Stimulated activated memory B cell treated with anti-CD40 and anti-IgM and Interleukin-4, amounts not matched to agents 10 μg/mL and 1 μg/mL and 100 μg/mL, for 72 hours (primary cell): ENCODE measurements around the gene SPATA12.

Experiments
- ATAC-seq: fragments of 150-1000 bp; cut with Tn5 transposase; 2 replicates; pipeline ENCODE4 v1.10.0; 2021
- H3K27ac Mint-ChIP-seq: one replicate; pipeline ENCODE4 v1.8.0; 2022; ENCODE audit warnings: mild to moderate bottlenecking, mixed read lengths
- H3K27me3 Mint-ChIP-seq: one replicate; pipeline ENCODE4 v1.8.0; 2022; ENCODE audit warnings: mixed read lengths
- H3K36me3 Mint-ChIP-seq: one replicate; pipeline ENCODE4 v1.8.0; 2022; ENCODE audit warnings: mixed read lengths
- H3K4me1 Mint-ChIP-seq: one replicate; pipeline ENCODE4 v1.8.0; 2022; ENCODE audit warnings: mixed read lengths
- H3K4me3 Mint-ChIP-seq: one replicate; pipeline ENCODE4 v1.8.0; 2022; ENCODE audit warnings: mild to moderate bottlenecking, moderate library complexity, mixed read lengths
- H3K9me3 Mint-ChIP-seq: one replicate; pipeline ENCODE4 v1.8.0; 2022; ENCODE audit warnings: mixed read lengths

SPATA12 gene

GRCh38 chr3:57086201-57086600 lies 25.7 kb downstream of the SPATA12 start:
- Mint-ChIP-seq H3K36me3 (no peaks in the 10 kb centered on the region), H3K27ac (no peak overlapping the region)
- ATAC-seq = no peak

GRCh38 chr3:57087361-57088092 lies 27.1 kb downstream of the SPATA12 start:
- ATAC-seq = no peak
- Mint-ChIP-seq H3K4me3 (no peak overlapping the region), H3K9me3 (no peaks in the 10 kb centered on the region), H3K27me3 (peaks cover 10% of the 10 kb centered on the region), H3K27ac (no peak overlapping the region), H3K4me1 (no peaks in the 10 kb centered on the region), H3K36me3 (no peaks in the 10 kb centered on the region)

More at GRCh38 chr3:57086201-57086600, 25.7 kb downstream of the SPATA12 start:
- H3K27me3 Mint-ChIP-seq = peaks cover 11% of the 10 kb centered on the region
- H3K9me3 Mint-ChIP-seq = no peaks in the 10 kb centered on the region
- no peak overlapping the region for H3K4me3 Mint-ChIP-seq
- H3K4me1 Mint-ChIP-seq = no peaks in the 10 kb centered on the region

DNA sequence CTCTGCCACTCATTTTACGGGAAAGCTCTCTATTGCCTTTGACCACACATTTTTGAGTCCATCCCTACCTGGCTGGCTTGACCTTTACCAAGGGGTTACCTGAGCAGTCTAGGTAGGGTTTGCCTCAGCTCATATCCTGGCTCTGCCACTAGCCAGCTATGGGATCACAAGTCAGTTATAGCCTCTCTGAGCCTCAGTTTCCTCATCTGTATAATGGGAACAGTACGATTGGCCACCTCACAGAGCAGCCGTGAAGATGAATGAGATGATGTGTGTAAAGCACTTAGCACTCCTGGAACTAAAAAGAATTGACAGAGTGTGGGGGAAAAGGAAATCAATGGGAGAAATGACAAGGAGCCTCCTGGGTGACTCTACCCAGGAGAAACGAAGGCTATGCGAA lies 28.0 kb downstream of the SPATA12 start:
- H3K4me3 Mint-ChIP-seq = no peak overlapping the region
- no peaks in the 10 kb centered on the region for H3K36me3 Mint-ChIP-seq
- H3K4me1 Mint-ChIP-seq = no peaks in the 10 kb centered on the region
- ATAC-seq = no peak
- H3K9me3 Mint-ChIP-seq = no peaks in the 10 kb centered on the region
- no peak overlapping the region for H3K27ac Mint-ChIP-seq
- peaks cover 10% of the 10 kb centered on the region for H3K27me3 Mint-ChIP-seq

GRCh38 chr3:57089043-57089442 lies 28.6 kb downstream of the SPATA12 start:
- Mint-ChIP-seq H3K9me3 (no peaks in the 10 kb centered on the region), H3K27me3 (peaks cover 10% of the 10 kb centered on the region), H3K36me3 (no peaks in the 10 kb centered on the region), H3K4me1 (peaks cover 2% of the 10 kb centered on the region), H3K4me3 (no peak overlapping the region), H3K27ac (no peak overlapping the region)
- ATAC-seq = no peak

DNA sequence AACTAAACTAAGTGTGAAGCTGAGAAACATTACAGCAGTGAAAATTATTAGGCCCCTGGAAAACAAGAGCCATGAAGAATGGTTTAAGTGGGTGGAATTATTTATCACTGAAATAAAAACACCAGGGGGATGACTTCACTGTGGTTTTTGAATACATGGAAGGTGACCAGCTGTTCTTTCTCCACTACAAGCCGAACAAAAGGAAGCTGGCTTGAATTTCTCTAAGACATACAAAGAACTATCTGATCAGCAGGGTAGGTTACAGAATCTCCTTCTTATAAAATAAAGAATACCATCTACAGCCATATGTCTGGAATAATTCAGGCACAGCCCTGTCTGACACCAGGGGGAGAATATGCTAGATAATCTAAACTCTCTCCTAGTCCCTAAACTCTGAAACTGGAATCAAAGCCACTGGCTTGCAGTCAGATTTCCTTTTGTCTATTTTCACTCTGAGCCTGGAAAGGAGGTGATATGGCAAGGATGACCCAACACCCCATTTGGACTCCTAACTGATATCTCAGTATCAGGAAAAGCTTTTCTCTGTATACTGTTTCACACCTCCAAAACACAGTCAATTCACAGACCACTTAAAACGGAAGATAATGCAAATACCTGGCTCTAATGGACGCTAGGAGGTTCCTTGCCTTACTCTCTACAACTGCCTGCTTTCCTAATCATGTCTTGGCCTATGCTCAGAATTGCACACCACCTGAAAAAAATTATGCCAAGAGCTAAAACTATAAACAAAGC lies 31.2 kb downstream of the SPATA12 start:
- no peak overlapping the region for H3K27ac Mint-ChIP-seq
- H3K4me3 Mint-ChIP-seq = no peak overlapping the region
- H3K27me3 Mint-ChIP-seq = peaks cover 10% of the 10 kb centered on the region
- no peak for ATAC-seq
- no peaks in the 10 kb centered on the region for H3K9me3 Mint-ChIP-seq
- no peaks in the 10 kb centered on the region for H3K36me3 Mint-ChIP-seq
- H3K4me1 Mint-ChIP-seq = peaks cover 7% of the 10 kb centered on the region

DNA sequence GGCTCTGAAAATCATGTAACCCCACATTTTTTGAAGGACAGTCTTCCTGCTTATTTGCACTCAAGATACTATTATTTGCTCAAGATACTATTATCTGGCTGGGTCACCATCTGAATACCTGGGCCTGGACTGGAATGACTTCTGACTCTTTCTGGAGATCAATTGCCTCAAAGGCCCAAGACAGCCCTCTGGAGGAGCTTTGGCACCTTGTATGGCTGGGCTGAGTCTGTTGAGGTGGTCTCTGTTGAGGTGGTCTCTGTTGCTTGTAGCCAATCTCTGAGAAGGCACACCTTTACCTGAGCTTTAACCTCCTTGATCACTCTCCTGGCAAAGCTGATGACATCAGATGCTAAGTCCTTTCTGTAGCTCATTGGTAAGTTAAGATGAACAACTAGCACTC lies 33.0 kb downstream of the SPATA12 start:
- H3K4me3 Mint-ChIP-seq = no peak overlapping the region
- H3K9me3 Mint-ChIP-seq = no peaks in the 10 kb centered on the region
- H3K27ac Mint-ChIP-seq = no peak overlapping the region
- H3K27me3 Mint-ChIP-seq = peaks cover 10% of the 10 kb centered on the region
- H3K4me1 Mint-ChIP-seq = peaks cover 7% of the 10 kb centered on the region
- H3K36me3 Mint-ChIP-seq = no peaks in the 10 kb centered on the region
- no peak for ATAC-seq

DNA sequence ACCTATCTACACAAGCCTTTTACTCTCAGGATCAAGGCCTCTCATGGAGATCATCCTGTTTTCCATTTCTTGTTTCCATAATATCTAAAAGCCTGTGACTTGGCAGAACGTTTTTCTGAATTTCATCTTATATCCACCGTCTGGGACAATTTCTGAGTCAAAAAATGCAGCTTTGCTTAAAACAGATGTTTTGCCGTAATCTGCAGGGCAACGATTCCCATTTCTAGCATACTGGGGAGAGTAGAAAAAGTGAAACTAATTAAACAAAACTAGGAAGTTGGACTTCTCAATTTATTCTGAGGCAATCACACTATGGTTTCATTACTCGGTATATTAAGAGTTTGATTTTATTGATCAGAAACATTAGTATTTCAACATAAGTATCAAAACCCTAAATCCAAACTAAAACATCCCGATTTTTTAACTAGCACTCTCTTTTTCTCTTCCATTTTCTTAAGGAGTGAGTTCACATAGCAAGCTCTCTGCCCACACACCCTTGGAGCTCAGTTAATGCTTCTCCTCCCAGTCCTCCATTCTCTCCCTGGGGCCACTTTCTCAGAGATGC lies 33.6 kb downstream of the SPATA12 start:
- no peaks in the 10 kb centered on the region for H3K36me3 Mint-ChIP-seq
- peaks cover 7% of the 10 kb centered on the region for H3K4me1 Mint-ChIP-seq
- peaks cover 7% of the 10 kb centered on the region for H3K27me3 Mint-ChIP-seq
- no peak overlapping the region for H3K4me3 Mint-ChIP-seq
- no peak overlapping the region for H3K27ac Mint-ChIP-seq
- H3K9me3 Mint-ChIP-seq = no peaks in the 10 kb centered on the region
- no peak for ATAC-seq

DNA sequence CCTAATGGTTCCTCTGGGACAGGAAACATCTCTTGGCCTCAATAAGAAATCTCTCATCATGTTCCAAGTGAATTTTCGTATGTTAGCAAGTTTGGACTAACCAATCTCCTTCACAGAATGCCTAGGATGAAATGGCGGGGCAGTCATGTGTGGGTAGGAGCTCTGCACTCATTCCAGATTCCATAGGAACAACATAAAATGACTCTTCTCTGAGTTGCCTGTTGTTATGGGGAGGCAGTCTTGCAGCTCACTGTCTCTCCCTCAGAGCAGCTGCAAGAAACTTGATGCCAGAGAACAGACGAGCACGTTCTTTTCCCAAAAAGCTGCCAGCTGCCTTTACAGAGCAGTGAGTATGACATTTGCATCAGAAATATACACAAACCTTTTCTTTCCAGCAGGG lies 34.1 kb downstream of the SPATA12 start:
- no peak overlapping the region for H3K27ac Mint-ChIP-seq
- no peaks in the 10 kb centered on the region for H3K9me3 Mint-ChIP-seq
- no peak overlapping the region for H3K4me3 Mint-ChIP-seq
- peaks cover 2% of the 10 kb centered on the region for H3K27me3 Mint-ChIP-seq
- H3K4me1 Mint-ChIP-seq = peaks cover 7% of the 10 kb centered on the region
- H3K36me3 Mint-ChIP-seq = no peaks in the 10 kb centered on the region
- ATAC-seq = no peak

- H3K9me3 Mint-ChIP-seq = no peaks in the 10 kb centered on the region
- H3K27me3 Mint-ChIP-seq = no peaks in the 10 kb centered on the region
- H3K4me3 Mint-ChIP-seq = no peak overlapping the region
- no peak overlapping the region for H3K27ac Mint-ChIP-seq
- H3K36me3 Mint-ChIP-seq = no peaks in the 10 kb centered on the region
- ATAC-seq = no peak
- peaks cover 7% of the 10 kb centered on the region for H3K4me1 Mint-ChIP-seq
Observed at GRCh38 chr3:57095363-57095762, 34.9 kb downstream of the SPATA12 start.

DNA sequence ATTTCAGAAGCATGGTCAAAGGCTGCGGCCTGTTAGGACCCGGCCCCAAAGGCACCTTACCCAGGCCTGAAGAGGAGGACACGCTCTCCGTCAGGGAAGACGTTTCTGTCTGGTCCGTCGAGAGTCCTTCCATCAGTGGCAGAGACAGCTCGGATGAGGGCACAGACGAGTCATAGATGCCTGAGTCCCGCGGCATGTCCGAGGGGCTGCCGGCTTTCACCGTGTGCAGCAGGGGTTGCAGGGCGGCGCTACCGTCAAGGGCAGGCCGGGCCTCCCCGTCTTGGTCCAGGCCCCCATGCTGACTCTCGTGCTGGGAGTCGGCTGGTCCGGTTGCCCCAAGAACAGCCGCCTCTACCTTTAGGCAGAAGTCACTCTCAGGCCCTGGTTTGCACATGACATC lies 37.1 kb downstream of the SPATA12 start:
- ATAC-seq = no peak
- peaks cover 7% of the 10 kb centered on the region for H3K4me1 Mint-ChIP-seq
- H3K4me3 Mint-ChIP-seq = no peak overlapping the region
- no peak overlapping the region for H3K27ac Mint-ChIP-seq
- no peaks in the 10 kb centered on the region for H3K9me3 Mint-ChIP-seq
- no peaks in the 10 kb centered on the region for H3K36me3 Mint-ChIP-seq
- no peaks in the 10 kb centered on the region for H3K27me3 Mint-ChIP-seq

DNA sequence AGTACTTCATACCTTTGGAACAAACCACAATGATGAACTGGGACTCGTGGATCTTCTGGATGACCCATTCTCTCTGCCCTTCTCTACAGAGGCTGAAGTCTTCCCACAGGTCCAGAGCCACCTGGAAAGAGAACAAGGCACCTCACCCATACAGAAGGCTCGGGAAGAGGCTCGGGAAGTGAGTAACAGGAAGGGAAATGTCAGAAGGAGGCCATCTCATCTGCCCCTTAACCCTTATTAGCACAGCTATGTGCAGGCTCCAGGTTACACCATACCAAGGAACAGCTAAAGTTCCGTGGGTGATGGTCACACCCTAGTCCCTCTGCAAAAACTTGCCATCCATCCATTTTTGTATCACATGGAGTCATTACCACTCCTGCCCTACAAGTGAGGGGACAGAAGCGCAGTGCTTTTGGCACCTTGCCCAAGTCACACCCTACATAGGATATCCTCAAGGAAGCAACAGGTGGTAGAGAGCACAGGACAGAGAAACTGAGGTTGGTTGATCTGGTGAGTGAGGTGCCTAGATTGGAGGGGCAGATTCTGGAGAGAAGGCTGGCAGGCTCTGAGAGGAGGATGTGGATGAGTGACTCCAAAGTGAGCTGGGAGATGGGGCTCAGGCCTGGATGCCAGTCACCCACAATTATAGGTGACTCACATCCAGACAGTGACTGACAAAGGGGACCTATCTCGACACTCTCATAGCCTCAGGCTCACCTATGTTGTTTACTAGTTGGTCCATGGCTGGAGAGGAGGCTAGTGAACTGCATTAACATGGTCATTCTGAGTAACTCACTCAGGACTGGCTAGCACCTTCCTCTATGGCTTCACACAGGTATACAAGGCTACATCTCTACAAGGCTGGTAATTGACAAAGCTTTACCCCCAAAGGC lies 38.2 kb downstream of the SPATA12 start:
- Mint-ChIP-seq H3K4me3 (no peak overlapping the region), H3K9me3 (no peaks in the 10 kb centered on the region), H3K36me3 (no peaks in the 10 kb centered on the region), H3K27ac (no peak overlapping the region), H3K27me3 (no peaks in the 10 kb centered on the region), H3K4me1 (peaks cover 7% of the 10 kb centered on the region)
- no peak for ATAC-seq

- no peaks in the 10 kb centered on the region for H3K9me3 Mint-ChIP-seq
- peak; percentile 66 for ATAC-seq
- no peak overlapping the region for H3K4me3 Mint-ChIP-seq
- H3K36me3 Mint-ChIP-seq = no peaks in the 10 kb centered on the region
- no peak overlapping the region for H3K27ac Mint-ChIP-seq
- H3K4me1 Mint-ChIP-seq = no peaks in the 10 kb centered on the region
- H3K27me3 Mint-ChIP-seq = no peaks in the 10 kb centered on the region
Observed at GRCh38 chr3:57100046-57100695, 39.7 kb downstream of the SPATA12 start.

DNA sequence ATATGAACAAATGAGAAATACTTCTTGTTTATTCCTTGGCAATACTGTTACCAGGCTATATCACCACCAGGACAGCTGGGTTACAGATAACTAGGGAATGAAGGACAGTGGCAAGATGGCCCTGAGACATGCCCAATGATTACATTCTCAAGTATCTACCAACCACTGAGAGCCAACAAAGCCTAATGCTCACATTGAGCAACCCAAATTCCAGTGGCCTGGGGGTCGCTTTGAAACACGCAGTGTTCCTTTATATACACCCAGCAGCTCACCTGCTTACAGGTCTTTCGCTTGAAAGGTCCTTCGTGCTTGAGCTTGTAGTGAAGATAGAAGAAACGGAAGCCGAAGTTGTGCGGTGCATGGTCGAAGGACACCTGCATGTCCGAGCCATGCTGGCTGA lies 45.1 kb downstream of the SPATA12 start:
- Mint-ChIP-seq H3K4me3 (no peak overlapping the region), H3K9me3 (no peaks in the 10 kb centered on the region), H3K36me3 (no peaks in the 10 kb centered on the region), H3K27ac (no peak overlapping the region), H3K4me1 (no peaks in the 10 kb centered on the region), H3K27me3 (peaks cover 7% of the 10 kb centered on the region)
- ATAC-seq = no peak

DNA sequence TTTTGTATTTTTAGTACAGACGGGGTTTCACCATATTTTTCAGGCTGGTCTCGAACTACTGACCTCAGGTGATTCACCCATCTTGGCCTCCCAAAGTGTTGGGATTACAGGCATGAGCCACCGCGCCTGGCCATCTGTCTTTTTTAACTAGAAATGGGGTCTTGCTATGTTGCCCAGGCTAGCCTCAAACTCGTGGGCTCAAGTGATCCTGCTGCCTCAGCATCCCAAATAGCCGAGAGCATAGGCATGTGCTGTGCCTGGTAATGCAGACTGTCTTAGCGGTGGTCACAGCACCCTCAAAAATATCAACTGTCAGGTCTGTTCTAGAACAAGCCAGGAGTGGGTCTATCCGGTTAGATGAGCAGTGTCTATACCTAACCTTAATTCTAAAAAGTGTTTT lies 48.2 kb downstream of the SPATA12 start:
- Mint-ChIP-seq H3K9me3 (no peaks in the 10 kb centered on the region), H3K27ac (no peak overlapping the region), H3K4me1 (peaks cover 5% of the 10 kb centered on the region), H3K27me3 (peaks cover 29% of the 10 kb centered on the region), H3K4me3 (no peak overlapping the region), H3K36me3 (no peaks in the 10 kb centered on the region)
- no peak for ATAC-seq
